GM19025 (cell line): Measurements from ENCODE around the gene PRKAG3.

ENCODE experiments used
- ATAC-seq: cut with Tn5 transposase; IDR thresholded peaks from one replicate; pipeline ENCODE4 v1.9.1; 2021; ENCODE audit warnings: mild to moderate bottlenecking, low read depth, moderate library complexity; ENCODE audit not compliant: unreplicated experiment

The PRKAG3 gene

DNA sequence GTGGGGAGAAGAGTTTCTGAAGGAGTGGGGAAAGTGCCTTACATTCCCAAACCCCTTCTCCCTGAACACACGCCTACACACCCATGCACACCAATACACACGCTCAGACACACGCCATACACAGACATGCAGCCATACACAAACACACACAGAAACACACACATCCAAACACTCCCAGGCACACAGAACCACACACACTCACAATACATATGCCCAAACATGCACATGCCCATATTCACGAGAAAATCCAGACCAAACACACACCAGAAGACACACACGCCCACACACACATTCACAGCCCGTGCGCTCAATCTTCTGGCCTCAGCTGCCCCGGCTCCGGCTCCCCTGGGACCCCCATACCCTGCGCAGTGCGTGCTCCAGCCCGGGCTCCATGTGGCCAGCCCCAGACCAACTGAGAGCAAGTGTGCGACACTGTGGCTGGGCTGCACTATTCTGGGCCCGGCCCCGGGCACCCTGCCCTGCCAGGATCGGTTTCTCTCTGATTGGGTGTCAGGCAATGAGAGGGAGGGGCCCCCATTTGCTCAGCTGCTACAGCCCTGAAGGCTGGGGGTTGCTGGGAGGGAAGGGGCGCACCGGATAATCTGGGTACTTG lies at the start of gene PRKAG3:
PRKAG3 (minus strand) TSS at position 426 of the 613 bp plus-strand sequence.
- no peak for ATAC-seq

DNA sequence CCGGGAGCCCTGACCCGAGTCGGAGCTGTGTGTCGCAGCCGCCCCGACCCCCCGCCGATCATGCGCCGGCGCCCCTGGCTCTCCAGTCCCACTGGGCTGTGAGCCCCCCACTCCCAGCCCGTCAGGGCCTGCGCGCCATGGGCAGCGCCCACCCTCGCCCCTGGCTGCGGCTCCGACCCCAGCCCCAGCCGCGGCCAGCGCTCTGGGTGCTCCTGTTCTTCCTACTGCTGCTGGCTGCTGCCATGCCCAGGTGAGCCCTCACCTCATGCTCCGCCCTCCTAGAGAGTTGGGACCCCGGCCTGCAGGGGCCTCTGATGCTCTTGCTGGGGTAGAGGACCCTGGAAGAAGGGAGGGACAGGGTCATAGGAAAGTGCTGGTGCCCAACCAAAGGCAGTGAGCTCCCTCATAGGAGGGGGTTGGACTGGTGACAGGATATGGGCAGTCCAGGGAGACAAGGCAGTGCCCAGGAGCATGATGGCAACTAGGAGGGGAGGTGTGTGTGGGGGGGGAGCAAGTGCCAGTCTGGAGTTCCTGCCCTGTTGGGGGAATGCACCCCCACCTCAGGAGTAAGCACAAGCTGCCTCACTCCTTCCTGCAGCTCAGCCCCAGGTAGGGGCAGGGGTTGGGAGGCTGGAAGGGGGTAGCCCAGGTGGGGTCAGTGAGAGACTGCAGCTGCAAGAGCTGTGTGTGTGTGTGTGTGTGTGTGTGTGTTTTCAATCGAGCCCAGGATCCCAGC lies 49.4 kb upstream of the PRKAG3 start:
- ATAC-seq, result no peak

DNA sequence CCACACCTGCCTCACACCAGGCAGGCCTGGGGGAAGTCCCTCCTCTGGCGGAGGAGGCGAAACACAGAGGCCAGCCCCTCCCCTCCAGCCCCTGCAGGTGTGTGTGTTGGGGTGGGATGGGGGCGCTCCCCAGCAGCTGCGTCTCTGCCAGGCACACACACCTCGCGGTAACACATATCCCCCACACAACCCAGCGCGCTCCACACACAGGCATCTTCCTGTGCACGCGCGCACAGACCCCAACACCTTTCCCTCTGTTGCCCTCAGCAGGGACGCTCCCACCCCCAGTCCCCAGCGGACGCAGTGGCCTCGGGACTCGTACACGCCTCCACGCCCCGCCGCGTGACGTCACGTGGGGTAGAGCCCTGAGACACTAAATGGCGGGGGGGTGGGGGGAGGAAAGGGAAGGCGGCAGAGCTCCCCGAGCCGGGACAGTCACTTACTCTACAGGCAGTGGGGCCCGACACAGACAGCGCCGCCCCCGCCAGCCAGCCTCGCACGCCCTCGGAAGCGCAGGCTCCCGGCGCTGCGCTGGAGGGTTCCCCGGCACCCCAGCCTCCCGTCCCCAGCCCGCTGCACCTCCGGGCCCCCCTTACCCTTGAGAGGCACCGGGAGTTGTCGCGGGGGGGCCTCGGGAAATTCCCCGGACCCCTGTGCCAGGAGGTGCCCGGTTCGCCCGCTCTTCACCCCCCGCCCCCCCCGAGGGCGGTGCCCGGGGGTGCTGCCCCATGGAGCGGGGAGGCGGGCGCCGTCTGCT lies 48.7 kb upstream of the PRKAG3 start, which contains the start of gene WNT10A:
WNT10A (plus strand) TSS at position 751 of the 757 bp plus-strand sequence. CDS start 144 bp downstream, outside the sequence.
- ATAC-seq, result peak; percentile 72

DNA sequence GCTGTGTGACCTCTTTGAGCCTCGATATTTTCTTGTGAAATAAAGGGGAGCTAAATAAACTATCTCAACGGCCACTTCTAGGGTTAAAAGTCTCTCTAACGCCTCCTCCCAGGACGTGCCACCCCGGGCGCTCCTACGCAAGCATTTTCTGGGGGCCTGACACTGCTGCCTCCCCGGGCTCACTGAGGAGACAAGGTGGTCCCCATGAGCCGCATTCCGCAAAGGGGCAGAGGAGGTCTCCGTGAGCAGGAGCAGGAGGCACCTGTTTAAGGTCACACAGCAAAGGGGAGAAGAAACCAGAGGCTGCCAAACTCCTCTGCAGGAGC lies 48.1 kb upstream of the PRKAG3 start:
- no peak for ATAC-seq

DNA sequence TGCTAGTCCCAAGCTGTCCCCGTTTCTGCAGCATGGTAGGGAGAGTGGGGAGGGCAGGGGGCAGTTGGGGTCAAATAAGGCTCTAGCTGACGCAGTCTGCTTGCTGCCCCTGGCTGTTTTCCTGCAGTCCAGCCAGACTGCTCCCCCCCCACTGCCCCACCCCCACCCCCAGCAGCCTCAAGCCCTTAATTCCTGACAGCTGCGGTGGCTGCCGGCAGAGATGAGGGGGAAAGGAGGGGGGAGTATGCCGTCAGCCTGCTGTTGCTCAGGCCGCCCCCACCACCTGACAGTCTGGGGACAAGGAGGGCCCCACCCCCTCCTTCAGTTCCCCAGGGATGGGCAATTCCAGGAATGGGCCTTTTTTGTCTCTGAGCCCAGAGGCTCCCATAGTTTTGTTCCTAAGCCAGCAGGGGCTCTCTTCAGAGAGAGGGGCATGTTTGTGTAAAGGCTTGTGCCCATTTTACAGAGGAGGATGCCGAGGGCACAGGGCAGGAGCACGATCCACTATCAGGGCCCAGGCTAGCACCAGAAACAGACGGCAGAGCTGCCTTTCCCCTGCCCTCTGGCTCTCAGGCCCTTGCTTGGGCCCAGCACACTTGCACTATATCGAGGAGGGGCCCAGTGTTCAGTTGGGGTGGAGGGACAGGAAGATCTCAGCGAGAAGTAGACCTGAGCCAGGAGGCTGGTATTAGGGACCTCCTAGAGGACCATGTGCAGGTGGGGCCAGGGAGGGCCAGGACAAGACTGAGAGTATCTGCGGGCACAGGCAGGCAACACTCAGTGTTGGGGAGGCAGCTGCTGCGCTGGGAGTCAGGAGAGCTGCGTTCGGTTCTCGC lies 47.5 kb upstream of the PRKAG3 start:
- no peak for ATAC-seq

DNA sequence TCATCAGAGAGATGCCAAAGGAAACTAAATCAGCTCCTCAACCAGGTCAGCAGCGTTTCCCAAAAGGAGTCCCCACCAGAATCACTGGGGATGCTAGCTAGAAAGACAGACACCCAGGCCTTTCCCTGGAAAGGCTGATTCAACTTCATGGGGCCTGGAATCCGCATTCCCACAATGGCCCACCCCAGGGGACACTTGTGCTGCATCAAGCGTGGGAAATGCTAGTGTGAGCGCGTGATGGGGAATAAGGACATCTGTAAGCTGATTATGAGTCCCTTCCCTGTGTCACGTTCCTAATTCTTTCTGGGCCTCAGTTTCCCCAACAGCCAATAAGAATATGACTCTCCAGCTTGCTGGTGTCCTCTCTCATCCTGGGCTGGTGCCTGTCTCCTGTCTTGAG lies 46.9 kb upstream of the PRKAG3 start:
- no peak for ATAC-seq

DNA sequence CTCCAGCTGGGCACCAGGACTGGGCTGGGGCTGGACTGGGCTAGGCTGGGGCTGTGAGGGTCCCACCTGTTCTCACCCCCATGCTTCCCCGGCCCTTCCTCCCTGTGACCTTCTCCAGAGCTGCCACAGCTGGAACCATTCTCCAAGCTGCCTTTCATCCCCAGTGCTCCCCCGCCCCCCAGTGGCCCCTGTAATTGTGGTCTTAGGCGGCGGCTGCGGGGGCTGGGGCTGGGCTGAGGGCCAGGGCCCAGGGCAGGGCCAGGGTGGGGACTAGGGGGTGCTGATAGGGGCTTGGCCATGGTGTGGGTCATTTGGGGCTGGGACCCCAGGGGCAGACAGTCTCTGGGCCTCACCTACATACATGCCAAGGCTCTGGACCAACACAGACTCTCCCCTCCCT lies 46.3 kb upstream of the PRKAG3 start:
- no peak for ATAC-seq

DNA sequence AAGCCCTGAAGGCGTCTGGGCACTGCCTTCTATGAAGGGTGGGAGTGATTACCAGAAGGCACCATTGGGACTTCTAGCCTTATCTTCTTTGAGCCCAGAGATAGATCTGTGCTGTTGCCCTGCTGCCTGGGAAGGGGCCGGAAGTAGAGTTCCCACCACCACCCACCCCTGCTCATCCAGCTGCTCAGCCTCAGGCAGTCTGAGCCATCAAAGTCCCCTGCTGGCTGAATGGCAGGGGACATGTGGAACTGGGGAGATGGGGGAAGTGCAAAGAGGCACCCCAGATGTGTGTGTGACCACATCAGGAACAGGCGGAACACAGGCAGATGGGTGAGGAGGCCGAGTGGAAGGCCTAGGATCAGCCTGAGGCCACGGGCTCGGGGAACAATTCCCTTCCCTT lies 45.7 kb upstream of the PRKAG3 start:
- ATAC-seq, result no peak

DNA sequence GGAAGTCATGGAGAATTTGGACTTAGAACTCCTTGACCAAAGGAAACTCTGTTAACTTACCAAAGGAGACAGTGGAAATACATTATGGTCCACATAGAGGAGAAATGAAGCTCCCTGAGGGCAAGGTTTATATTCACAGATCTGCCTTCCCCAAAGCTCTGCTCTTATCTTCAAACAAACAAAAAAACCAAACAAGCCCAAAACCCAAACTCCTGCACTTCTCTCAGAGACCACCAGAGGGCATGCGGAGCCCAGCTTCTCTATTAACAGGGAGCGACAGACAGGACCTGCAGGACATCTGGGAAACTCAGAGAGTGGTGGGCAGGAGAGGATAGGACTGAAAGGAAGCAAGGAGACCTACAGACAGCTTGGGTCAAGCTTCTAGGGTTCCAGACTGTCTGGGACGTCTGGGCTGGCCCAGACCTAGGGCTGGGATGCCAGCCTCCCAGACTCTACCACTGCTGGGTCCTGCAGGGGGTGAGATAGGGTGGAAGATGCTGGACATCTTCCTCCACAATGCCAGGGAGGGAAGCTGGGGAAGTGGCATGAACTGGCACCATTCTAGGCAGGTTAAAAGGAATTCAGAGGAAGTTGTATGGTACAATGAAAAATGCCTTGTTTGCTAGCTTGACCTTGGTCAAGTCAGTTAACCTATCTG lies 45.1 kb upstream of the PRKAG3 start:
- no peak for ATAC-seq

DNA sequence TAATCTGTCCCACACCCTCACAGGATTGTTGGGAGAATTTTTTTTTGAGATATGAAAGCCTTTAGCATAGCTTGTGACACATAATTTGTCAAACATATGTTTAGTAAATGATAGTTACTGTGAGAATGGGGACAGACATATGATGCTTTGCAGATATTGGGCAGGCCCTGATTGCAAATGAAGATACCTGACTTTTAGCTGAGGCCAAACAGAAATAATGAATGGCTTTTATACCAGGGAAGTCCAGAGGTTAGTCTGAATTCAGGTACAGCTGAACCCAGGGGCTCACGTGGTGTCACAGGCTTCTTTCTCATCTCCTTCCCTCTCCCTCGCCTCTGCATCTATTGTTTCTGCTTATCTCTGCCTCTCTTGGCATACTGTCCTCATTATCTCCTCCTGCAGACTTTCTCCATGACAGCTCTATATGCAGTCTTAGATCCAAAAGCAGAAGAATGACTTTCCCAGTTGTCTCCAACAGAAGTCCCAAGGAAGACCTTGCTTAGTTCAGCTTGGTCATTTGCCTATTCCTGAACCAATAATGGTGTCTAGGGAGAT lies 44.2 kb upstream of the PRKAG3 start:
- ATAC-seq, result no peak

DNA sequence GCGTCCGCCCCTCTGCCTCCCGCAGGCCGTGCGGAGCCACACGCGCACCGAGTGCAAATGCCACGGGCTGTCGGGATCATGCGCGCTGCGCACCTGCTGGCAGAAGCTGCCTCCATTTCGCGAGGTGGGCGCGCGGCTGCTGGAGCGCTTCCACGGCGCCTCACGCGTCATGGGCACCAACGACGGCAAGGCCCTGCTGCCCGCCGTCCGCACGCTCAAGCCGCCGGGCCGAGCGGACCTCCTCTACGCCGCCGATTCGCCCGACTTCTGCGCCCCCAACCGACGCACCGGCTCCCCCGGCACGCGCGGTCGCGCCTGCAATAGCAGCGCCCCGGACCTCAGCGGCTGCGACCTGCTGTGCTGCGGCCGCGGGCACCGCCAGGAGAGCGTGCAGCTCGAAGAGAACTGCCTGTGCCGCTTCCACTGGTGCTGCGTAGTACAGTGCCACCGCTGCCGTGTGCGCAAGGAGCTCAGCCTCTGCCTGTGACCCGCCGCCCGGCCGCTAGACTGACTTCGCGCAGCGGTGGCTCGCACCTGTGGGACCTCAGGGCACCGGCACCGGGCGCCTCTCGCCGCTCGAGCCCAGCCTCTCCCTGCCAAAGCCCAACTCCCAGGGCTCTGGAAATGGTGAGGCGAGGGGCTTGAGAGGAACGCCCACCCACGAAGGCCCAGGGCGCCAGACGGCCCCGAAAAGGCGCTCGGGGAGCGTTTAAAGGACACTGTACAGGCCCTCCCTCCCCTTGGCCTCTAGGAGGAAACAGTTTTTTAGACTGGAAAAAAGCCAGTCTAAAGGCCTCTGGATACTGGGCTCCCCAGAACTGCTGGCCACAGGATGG lies 42.0 kb upstream of the PRKAG3 start:
- no peak for ATAC-seq

DNA sequence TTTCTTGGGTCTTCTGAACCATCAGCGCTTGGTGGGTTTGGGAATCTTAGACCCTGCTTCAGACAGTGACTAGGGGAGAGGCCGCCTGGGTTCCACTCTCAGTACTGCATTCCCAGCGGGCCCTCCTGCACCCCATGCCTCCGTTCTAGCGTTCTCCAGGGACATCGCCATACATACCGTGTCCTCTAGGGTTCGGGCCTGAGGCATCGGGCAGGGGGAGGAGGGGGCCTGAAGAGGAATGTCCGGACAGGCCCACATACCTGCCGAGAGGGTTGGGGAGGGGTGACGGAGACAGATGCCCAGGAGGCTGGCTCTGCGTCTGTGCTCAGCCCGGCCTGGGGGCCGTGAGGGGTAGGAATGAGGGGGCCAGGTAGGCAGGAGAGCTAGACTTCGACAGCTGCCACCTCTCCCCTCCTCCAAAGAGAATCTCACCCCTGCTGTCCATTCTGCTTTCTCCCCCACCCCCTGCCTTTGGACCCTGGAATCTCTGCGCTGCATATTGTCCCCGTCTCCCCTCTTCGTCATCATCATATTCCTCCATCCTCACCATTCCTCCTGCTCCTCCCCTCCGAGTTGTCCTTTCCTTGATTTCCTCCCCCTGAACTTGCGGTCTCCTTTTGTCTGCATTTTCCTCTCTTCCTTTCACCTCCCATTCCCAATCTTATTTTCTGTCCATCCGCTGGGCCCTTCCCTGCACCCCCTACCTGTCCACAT lies 41.2 kb upstream of the PRKAG3 start:
- ATAC-seq, result no peak

DNA sequence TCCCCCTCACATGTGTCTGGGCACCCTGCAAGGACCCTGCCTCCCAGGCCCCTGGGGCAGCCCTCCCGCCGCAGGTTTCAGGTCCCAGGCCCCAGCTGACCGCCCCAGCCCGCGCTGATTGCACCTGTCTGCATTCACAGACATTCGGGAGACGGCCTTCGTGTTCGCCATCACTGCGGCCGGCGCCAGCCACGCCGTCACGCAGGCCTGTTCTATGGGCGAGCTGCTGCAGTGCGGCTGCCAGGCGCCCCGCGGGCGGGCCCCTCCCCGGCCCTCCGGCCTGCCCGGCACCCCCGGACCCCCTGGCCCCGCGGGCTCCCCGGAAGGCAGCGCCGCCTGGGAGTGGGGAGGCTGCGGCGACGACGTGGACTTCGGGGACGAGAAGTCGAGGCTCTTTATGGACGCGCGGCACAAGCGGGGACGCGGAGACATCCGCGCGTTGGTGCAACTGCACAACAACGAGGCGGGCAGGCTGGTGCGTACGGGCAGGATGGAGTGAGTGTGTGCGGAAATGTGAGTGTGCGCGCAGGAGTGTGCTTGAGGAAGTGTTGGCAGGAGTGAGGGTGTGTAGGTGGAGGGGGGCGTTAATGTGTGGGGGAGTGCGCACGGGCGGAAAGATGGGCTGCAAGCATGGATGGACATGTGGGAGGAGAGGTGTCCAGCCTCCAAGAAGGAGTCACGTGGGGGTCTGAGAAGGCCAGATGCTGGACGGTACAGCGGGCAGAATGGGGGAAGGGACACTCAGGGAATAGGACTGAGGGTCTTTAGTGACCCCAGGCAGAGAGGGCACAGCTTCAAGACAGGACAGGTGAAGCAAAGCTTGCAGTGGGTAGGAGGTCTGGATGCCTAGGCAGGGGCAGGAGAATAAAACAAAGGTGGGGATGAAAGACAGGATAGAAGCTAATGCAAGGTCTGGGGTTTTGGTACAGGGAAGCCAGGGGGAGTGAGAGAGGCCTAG lies 40.0 kb upstream of the PRKAG3 start:
- no peak for ATAC-seq

DNA sequence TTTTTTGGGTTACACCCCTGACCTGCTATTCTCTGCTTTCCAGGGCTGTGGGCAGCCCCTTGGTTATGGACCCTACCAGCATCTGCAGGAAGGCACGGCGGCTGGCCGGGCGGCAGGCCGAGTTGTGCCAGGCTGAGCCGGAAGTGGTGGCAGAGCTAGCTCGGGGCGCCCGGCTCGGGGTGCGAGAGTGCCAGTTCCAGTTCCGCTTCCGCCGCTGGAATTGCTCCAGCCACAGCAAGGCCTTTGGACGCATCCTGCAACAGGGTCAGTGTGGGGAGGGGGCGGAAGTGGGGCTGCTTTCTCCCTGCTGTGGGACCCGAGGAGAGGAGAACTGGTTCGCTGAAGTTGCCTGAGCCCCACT lies 39.4 kb upstream of the PRKAG3 start:
- ATAC-seq, result no peak

DNA sequence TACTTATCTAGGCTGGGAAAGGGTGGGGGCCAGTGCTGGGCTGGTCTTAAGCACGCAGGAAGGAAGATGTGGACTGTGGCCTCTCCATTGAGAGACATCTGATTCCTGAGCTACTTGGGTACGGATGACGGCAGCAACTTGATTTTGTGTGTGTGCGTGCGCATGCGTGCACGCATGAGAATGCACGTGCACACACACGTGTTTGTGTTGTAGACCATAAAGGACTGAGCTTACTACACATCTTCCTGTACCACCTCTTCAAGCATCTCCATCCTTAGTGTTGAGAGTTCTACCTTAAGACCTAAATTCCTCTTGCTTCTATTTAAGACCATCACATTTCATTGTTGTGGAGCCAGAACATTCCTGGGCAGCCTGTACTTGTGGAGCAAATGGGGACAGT lies 37.5 kb upstream of the PRKAG3 start:
- ATAC-seq, result no peak

DNA sequence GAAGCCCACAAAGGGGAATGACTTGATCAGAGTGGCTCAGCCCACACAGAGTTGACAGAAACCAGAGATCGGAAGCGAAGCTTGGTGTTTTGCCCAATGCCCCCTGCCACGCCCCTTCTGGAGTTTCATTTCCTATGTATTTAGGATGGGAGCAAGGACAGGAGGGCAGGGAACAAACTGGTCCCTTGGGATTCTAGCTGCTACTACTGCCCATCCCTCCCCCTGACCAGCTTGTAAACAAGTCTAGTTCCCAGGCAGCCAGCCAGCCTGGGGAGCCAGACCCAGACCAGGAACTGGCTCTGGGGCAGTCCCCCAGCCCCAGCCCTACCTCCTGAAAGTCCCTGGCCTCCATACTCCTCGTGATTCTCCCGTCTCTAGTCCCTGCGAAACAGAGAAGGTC lies 36.3 kb upstream of the PRKAG3 start:
- ATAC-seq, result no peak

DNA sequence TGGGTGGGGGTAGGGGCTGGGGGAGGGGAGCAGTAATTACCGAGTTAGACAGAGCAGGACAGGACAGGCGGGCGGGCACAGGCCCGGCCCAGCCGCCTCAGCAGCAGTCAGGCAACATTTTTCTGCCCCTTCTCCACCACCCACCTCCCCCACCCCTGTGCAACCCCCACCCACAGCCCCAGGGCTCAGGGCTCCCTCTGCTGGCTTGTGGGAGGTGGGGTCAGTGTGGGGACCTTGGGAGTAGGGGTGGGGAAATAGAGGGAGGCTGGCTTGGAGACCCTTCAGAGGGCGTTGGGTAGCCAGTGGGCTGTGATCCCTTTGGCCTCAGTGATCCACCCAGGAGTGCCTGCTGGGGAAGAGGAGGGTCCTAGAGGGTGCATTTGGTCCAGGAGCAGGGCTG lies 34.4 kb upstream of the PRKAG3 start:
- ATAC-seq, result no peak
